ENCODE data around the gene JARID2. TPM values are rescaled to one million over a fixed set of nuclear protein-coding genes. Genes with fewer than 3 reads are reported as not detected.

The JARID2 gene
- total and polyA plus RNA-seq, 9 of the 15 experiments (the other 6 are each of a cell fraction or from before 2014, with no cell fraction given) = 5.0 to 29.0 (median 15.6) TPM

DNA sequence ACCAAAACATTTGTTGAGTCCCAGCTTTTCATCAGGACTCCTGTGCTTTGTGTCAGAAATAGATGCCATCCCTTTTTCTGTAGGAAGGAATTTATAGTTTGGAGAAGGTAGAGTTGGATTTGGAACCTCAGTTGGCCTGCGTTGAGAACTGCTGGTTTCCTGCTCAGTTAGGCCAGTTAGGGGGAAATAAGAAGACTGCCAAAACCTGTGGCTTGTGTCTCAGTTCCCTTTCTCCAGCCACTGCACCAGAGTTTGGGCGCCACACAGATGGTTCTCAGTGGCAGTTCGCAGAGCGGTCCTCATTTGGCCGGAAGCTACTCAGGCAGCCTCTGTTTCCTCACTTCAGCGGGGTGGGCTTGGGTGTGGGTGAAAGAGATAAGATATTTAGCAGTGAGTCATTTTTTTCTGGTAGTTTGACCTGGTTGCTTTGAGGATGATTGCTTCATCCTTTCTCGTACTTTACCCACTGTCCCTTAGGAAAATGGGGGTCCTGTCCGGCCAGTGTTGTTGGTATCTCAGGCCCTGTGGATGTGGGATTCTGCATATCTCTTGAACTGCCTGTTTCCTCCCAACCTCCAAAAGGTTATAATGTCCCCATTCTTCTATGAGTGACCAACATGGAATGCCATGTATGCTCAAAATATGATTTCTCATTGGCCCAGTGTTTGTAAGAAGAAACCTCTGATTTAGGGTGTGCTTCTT, 53.7 kb downstream of the JARID2 start (continued):
- TF ChIP-seq, protein P1, sequence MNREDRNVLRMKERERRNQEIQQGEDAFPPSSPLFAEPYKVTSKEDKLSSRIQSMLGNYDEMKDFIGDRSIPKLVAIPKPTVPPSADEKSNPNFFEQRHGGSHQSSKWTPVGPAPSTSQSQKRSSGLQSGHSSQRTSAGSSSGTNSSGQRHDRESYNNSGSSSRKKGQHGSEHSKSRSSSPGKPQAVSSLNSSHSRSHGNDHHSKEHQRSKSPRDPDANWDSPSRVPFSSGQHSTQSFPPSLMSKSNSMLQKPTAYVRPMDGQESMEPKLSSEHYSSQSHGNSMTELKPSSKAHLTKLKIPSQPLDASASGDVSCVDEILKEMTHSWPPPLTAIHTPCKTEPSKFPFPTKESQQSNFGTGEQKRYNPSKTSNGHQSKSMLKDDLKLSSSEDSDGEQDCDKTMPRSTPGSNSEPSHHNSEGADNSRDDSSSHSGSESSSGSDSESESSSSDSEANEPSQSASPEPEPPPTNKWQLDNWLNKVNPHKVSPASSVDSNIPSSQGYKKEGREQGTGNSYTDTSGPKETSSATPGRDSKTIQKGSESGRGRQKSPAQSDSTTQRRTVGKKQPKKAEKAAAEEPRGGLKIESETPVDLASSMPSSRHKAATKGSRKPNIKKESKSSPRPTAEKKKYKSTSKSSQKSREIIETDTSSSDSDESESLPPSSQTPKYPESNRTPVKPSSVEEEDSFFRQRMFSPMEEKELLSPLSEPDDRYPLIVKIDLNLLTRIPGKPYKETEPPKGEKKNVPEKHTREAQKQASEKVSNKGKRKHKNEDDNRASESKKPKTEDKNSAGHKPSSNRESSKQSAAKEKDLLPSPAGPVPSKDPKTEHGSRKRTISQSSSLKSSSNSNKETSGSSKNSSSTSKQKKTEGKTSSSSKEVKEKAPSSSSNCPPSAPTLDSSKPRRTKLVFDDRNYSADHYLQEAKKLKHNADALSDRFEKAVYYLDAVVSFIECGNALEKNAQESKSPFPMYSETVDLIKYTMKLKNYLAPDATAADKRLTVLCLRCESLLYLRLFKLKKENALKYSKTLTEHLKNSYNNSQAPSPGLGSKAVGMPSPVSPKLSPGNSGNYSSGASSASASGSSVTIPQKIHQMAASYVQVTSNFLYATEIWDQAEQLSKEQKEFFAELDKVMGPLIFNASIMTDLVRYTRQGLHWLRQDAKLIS (CRISPR knock-in tag; IDR thresholded peaks at IDR 0.05) = no peak
- TF ChIP-seq, protein P2, sequence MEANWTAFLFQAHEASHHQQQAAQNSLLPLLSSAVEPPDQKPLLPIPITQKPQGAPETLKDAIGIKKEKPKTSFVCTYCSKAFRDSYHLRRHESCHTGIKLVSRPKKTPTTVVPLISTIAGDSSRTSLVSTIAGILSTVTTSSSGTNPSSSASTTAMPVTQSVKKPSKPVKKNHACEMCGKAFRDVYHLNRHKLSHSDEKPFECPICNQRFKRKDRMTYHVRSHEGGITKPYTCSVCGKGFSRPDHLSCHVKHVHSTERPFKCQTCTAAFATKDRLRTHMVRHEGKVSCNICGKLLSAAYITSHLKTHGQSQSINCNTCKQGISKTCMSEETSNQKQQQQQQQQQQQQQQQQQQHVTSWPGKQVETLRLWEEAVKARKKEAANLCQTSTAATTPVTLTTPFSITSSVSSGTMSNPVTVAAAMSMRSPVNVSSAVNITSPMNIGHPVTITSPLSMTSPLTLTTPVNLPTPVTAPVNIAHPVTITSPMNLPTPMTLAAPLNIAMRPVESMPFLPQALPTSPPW (CRISPR knock-in tag; IDR thresholded peaks at IDR 0.05) = peak; percentile 84
- TF ChIP-seq, protein P3, sequence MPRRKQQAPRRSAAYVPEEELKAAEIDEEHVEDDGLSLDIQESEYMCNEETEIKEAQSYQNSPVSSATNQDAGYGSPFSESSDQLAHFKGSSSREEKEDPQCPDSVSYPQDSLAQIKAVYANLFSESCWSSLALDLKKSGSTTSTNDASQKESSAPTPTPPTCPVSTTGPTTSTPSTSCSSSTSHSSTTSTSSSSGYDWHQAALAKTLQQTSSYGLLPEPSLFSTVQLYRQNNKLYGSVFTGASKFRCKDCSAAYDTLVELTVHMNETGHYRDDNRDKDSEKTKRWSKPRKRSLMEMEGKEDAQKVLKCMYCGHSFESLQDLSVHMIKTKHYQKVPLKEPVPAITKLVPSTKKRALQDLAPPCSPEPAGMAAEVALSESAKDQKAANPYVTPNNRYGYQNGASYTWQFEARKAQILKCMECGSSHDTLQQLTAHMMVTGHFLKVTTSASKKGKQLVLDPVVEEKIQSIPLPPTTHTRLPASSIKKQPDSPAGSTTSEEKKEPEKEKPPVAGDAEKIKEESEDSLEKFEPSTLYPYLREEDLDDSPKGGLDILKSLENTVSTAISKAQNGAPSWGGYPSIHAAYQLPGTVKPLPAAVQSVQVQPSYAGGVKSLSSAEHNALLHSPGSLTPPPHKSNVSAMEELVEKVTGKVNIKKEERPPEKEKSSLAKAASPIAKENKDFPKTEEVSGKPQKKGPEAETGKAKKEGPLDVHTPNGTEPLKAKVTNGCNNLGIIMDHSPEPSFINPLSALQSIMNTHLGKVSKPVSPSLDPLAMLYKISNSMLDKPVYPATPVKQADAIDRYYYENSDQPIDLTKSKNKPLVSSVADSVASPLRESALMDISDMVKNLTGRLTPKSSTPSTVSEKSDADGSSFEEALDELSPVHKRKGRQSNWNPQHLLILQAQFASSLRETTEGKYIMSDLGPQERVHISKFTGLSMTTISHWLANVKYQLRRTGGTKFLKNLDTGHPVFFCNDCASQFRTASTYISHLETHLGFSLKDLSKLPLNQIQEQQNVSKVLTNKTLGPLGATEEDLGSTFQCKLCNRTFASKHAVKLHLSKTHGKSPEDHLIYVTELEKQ (CRISPR knock-in tag; IDR thresholded peaks at IDR 0.05) = no peak
- no peak for TF ChIP-seq MCM7 (IDR thresholded peaks at IDR 0.05)
- TF ChIP-seq, protein P4, sequence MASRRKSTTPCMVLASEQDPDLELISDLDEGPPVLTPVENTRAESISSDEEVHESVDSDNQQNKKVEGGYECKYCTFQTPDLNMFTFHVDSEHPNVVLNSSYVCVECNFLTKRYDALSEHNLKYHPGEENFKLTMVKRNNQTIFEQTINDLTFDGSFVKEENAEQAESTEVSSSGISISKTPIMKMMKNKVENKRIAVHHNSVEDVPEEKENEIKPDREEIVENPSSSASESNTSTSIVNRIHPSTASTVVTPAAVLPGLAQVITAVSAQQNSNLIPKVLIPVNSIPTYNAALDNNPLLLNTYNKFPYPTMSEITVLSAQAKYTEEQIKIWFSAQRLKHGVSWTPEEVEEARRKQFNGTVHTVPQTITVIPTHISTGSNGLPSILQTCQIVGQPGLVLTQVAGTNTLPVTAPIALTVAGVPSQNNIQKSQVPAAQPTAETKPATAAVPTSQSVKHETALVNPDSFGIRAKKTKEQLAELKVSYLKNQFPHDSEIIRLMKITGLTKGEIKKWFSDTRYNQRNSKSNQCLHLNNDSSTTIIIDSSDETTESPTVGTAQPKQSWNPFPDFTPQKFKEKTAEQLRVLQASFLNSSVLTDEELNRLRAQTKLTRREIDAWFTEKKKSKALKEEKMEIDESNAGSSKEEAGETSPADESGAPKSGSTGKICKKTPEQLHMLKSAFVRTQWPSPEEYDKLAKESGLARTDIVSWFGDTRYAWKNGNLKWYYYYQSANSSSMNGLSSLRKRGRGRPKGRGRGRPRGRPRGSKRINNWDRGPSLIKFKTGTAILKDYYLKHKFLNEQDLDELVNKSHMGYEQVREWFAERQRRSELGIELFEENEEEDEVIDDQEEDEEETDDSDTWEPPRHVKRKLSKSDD (conservative IDR thresholded peaks at IDR 0.05; ENCODE audit: low read length) = no peak
- TF ChIP-seq, protein P5, sequence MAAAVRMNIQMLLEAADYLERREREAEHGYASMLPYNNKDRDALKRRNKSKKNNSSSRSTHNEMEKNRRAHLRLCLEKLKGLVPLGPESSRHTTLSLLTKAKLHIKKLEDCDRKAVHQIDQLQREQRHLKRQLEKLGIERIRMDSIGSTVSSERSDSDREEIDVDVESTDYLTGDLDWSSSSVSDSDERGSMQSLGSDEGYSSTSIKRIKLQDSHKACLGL (CRISPR knock-in tag; IDR thresholded peaks at IDR 0.05; ENCODE audit: borderline replicate concordance, poor library complexity, severe bottlenecking) = no peak
- no peak for TF ChIP-seq FUS (optimal IDR thresholded peaks at IDR 0.05; ENCODE audit: low read depth, low read length)
- 0 out of 2 replicates have a peak, but pooled peaks have one; percentile 20 for TF ChIP-seq RAD51 (IDR thresholded peaks at IDR 0.05; ENCODE audit: borderline replicate concordance, low read depth)
- TF ChIP-seq ZNF431 (CRISPR knock-in tag; IDR thresholded peaks at IDR 0.05) = no peak; the same call in 1 of the 2 replicates
- TF ChIP-seq, protein P6, sequence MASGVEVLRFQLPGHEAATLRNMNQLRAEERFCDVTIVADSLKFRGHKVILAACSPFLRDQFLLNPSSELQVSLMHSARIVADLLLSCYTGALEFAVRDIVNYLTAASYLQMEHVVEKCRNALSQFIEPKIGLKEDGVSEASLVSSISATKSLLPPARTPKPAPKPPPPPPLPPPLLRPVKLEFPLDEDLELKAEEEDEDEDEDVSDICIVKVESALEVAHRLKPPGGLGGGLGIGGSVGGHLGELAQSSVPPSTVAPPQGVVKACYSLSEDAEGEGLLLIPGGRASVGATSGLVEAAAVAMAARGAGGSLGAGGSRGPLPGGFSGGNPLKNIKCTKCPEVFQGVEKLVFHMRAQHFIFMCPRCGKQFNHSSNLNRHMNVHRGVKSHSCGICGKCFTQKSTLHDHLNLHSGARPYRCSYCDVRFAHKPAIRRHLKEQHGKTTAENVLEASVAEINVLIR (CRISPR knock-in tag; IDR thresholded peaks at IDR 0.05) = peak; percentile 26; the same call in 1 of the 2 replicates

Measured in K562 (cell line).